NCI-H128 (cell line): Measurements from ENCODE around the gene GPR183.

Experiments
- DNase-seq: peaks from one replicate; lab custom pipeline; 2025; ENCODE audit not compliant: unreplicated experiment; lab: John Stamatoyannopoulos, UW

GPR183 gene, protein sequence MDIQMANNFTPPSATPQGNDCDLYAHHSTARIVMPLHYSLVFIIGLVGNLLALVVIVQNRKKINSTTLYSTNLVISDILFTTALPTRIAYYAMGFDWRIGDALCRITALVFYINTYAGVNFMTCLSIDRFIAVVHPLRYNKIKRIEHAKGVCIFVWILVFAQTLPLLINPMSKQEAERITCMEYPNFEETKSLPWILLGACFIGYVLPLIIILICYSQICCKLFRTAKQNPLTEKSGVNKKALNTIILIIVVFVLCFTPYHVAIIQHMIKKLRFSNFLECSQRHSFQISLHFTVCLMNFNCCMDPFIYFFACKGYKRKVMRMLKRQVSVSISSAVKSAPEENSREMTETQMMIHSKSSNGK

DNA sequence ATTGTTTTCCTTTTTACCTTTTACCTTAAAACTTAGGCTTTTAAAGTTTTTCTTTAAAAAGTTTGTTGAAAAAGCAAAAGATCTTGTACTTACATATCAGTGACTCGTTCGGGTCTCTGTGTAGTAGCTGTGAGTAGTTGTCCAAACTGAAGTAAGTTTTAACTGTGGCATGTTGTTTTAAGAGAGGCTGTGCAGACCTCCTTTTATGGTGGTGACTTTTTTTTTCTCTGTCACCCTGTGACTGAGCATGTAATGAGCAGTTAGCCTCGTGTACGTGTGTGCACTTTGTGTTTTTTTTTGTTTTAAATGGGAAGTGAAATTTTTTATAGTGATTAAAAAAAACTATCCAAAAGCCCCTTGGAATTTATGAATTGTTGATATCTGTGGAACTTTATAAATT, at the start of gene GPR183:
Gene GPR183 (minus strand): TSS at position 153 of the 400 bp plus-strand sequence. CDS start 11,254 bp downstream, outside the sequence.
- no peak for DNase-seq

DNA sequence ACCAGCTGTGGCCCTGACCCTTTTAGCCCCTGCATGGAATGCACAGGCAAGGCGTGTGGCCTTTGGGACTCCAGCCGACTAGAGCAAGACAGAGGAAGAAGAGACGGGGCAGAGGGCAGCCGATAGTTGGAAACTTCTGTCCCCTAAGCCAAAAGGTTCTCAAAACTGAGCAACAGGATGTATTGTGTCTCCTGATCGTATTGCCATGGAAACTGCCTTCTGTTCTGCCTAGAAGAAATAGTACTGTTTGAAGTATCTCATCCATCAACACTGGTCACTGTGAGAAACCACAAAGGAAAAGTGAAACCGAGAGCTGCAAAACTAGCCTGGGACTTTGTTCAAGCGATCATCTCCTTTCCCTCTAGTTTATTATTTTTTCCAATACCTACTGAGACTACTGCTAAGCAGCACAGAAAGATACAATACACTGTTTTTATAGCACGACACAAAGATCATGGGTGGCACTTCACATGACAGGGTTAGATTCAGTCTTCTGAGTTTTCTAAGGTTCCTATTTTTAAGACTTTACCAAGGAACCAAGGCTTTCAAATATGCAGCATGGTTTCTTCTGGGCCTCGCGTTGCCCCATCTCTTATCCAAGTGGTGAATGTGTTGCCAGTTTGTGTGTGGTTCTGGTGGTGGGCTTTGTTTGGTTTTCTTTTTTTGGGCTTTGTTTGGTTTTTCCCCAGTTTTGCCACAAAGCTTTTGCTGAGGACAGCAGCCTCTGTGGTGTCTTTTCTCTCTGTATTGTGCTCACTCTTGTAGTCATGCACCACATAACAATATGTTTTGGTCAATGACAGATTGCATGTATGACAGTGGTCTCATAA, 49.3 kb upstream of the GPR183 start:
- DNase-seq: no peak

DNA sequence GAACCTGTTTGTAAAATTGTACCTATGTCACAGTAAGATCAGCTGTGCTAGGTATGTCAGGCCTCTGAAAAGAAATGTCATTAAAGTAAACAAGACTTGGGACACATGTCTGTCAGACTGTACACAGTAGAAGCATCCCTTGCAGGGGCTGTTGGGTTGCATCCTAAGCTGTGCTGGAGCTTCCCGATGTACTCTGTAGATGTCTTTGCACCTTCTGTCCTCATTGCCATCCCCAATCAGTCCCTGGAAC, 48.7 kb upstream of the GPR183 start:
- DNase-seq: no peak

DNA sequence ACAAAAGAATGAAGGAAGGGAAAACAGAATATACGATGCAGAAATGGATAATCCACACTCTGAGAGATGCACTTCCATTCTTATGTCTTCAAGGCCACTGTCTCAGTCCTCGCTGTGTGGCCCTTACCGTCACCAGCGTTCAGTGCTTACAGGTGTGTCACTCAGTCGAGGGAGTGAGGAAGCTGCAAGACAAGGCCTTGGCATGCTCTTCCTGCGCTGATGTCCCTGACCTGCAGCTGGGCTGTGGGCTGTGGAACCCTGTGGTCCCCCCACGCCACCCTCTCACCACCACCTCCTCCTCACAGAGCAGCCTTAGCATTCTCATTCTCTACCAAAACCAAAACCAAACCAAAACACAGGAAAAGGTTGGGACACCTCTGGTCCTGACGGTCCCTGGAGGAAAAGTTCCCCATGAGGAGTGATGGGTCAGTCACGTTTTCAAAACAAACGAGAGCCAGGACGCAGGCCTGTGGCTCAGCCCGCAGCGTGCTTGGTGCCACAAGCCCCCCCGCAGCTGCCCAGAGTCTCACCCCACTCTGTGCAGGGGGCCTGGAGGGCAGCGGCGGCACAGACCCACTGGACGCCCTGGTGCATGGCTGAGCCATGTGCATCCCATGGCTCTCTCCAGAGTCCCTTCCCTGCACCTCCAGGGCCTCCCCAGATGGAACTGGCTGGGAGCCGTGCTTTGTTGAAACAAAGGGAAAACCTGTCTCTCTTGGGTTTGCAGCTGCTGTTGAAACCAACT, 48.2 kb upstream of the GPR183 start:
- DNase-seq: no peak

DNA sequence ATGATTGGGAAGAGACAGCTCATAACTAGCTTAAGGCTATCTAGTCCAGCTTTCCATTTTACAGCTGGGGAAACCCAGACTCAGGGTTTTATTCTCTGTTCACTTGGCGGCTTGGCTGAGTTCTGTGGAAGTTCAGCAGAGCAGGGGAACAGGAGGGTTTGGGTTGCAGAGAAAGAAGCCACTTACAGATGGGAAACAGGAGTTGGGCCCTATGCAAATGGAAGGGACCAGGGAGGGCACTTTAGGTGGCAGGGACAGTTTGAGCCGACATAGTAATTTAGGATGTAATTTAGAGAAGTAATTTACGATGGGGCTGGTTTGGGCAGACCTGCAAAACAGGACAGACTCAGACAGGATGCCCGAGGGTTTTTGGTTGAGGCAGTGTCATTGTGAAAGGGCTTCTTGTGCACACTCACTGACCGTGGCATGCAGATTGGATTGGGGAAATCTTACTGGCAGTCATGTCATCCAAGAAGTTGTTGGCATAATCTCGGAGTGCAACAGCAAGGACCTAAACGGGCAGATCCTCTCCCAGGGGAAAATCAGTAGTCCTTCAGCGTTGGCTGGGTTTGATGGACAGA, 47.3 kb upstream of the GPR183 start:
- no peak for DNase-seq

DNA sequence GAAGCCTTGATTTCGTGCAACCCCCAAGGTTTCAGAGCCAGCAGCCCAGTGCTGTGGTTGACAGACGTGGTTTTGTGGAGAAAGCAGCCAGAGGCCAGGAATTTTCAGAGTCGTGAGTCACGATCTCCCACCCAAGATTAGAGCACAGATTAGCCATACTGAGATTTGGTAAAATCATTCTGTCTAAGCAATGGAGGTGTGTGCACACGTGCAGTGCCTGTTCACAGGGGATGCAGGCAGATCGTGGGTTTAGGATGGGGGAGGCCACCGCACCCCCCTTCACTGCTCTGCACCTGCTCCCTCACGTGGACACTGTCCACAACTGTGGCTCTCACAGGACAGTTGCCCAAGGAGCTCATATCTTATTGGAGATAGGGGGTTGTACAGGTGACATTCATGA, 46.6 kb upstream of the GPR183 start:
- no peak for DNase-seq

DNA sequence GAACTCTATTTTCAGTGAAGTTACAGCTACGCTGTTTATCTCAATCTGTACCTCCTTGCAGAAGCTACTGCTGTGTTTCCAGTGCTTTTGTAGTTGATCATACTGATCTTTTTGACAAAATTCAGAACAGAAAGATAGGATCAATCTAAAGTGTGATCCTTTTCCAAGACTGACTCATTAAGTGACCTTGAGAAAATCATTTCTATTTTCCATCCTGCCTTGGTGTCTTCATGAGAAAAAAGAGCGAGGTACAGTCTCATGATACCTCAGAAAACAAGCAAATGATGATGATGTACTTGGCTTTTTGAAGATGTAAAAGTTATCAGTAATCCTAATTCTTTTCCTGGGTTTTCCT, 46.0 kb upstream of the GPR183 start:
- DNase-seq: no peak

DNA sequence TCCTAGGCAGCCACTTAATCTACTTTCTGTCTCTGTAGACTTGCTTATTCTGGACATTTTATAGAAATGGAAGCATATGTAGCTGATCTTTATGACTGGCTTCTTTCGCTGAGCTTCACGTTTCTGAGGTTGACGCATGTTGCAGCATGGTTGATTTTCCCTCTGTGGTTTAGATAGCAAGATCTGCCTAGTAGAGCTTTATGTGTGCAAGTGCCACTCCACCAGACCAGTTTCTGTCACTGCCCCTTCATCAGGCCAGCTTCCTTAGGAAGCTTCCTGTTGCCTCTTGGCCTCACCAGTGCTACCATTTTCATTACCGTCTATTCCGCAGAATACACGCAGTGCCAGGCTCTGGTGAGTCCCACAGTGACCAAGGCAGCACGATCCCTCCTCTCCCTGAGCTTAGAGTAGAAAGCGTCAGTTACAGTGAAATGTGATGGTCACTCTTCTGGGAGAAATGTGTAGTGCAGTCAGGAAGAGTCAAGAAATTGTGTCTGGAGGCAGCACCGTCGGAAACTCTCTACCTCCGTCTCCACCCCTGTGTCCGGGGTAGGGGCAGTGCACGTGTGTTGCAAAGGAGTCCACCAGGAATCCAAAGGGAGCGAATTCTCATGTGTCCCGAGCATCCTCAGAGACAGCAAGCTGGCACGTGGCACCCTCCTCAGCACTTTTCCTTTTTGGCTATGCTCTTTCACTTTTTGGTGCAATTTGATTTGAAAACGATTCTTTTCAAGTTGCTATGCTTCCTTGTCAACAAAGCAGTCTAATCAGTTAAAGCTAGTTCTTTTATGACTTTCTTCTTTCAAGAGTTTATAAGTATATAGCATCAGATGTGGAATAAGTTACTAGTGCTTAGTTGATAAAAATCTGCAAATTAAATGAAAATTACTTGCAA, 45.4 kb upstream of the GPR183 start:
- DNase-seq: no peak

DNA sequence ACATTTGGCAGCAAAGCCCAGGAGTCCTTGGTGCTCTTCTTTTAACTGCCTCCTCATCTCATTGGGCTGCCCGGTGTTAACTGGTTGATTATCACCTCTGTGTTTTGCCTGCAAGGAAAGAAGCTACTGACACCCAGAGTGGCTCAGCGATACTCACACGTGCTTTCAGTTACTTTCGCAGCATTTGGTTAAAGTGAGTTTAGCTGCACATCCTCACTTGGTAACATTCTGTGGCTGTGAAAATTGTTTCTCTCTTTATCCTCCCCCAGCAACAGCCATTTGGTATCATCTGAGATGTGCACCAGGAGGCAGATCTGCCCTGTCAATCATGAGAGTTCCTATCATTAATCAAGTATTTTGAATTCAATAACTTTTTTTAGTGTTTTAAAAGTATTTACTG, 44.6 kb upstream of the GPR183 start:
- no peak for DNase-seq

DNA sequence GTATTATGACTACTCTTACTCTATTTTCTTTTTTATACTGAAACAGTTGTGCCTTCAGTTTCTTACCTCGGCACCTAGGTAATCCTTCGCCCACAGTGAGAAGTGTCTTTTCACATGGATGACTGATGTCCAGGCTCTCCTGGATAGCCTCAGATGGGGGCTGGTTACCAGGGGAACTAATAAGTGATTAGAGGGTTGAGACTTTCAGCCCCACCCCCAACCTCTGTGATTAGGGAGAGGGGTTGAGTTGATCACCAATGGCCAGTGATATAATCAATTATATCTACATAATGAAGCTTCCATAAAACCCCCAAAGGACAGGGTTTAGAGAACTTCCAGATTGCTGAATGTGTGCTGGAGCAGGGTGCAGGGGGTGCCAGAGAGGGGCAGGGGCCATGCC, 43.0 kb upstream of the GPR183 start:
- DNase-seq: no peak

DNA sequence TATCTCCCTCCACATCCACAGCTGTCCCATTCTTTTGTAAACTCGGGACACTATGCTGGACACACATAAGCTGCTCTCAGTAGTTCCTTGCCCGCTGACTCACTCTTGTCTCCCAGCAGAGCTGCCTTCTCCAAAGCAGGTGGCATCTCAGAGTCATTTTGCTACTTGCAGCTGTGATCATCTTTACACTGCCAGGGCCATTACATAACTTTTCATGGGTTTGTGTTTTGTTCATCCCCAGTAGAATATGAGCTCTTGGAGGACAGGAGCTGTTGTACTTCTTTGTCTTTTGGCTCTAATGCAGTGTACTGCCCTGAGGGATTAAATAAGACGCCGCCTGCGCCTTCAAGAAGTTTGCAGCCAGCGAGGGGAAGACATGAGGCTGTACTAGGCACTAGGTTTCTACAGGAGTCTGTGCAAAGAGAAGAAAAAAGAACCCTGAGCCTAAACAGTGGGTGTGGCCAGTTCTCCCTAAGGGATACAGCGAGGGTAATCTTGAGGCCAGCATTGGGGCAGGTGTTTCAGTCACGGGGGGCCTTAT, 40.8 kb upstream of the GPR183 start:
- no peak for DNase-seq

DNA sequence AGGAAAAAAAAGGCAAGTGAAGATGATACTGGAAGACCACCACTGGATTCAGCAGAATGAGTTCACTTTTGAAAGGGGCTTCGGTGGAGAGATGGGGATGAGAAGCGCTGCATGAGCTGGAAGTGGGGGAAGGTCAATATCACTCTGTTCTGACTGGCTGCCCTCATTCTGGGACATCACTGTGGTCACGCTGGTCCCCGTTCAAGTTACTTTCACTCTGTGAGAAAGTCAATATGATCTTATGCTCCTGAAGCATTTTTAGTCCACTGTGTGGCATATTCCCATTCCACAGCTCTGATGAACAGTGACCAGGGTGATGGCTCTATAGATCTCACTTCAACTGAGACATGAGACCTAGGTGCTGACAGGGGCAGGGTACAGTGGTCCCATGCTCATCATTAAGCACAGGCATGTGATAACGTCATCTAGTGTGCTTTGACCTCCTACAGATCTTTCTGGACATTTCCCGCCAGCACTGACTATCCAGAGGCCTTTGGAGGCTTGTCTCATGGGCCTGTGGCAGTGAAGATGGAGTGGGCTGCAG, 40.2 kb upstream of the GPR183 start:
- no peak for DNase-seq

DNA sequence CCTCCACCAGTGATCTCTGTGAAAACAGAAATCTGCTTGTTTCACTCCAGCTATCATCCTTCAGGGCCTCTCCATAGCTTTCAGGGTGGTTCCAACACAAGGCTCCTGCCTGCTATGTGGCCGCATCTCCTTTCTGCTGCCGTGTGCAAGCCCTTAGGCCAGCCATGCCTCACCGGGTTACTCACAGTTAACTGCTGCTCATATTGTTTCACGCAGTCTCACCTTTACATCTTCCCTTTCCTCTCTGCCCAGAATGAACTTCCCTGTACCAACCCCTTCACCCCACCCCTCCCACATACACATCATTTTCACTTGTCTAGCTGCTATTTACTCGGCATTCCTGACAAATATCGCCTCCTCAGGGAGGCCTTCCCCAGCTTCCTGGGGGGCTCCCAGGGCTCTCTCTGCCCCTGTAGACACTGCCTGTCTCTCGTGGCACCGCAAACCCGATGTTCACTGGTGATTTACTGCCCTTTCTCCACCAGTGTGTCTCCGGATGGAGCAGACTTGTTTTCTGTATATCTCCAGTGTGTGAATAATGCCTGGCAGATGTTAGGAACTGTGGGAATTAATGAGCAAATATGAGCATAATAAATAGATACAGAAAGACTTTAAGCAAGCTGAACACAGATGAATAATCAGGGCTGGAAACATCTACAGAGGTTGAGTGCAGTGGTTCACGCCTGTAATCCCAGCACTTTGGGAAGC, 39.3 kb upstream of the GPR183 start:
- no peak for DNase-seq

DNA sequence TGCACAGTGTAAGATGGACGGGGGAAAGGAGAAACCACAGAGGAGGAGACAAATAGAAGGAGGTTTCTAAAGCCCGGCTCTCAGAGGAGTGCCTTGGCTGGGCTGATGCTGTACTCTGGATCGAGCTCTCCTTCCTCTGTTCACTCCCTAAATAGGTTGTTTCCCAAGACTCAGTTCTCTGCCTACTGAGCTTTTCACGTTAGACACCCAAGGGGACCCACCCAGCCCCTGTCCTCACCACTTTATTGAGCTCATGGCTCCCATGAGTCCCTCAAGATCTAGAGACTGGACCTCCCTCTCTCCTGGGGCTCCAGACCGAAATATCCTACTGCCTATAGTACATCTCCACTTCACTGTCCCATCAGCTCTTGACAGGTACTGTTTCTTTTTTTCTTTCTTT, 38.1 kb upstream of the GPR183 start:
- DNase-seq: no peak

DNA sequence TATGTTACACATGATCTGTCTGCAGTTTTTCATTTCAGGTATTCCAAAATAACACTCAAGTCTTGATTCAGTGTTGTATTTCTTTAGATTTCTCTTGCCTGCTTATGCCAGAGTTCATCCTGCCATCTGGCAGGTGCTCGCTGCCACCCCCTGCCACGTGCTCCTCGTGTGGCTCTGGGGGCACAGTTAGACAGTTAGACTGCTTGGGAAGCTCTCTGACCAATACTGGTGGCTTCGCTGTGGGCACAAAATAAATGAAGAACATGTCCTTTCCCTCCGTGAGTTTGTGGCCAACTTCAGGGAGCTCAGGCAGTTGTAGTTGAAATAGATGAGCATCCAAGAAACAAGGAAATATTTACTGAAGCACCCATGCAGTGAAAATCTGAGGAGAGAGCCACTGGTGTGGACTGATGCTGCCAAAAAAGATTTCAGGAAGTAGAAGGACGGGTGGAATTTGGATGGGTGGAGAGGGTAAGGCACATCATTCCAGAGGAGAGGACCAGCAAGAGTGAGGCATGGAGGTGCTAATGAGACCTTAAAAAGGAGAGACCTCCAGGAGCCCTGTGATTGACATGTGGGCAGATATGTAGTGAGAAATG, 37.5 kb upstream of the GPR183 start:
- no peak for DNase-seq

DNA sequence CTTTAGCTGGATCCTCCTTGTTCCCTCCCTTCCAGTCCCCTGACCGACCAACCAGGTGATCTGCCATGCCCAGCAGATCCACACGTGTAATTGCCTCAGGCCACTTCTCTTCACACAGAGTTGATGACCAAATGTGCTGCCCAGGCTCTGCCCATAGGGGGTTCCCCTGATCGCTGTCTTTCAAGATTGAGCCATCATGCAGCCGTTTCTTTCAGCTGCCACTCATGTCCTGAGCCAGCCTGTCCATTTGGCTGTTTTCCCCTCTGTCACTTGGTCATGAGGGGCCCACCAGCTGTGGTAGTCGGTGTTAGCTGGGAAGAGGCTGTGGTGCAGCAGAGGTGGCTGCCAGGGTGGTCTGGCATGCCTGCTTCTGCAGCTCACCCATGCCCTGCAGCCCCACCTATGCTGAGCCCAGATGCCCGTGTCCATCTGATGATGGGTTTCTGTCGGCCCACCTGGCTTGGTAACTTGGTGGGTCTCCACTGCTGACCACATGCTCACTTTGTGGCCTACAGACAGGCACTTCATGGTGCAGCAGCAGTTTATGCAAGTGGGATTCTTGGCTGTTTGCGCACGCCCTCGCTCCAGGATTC, 35.6 kb upstream of the GPR183 start:
- no peak for DNase-seq

DNA sequence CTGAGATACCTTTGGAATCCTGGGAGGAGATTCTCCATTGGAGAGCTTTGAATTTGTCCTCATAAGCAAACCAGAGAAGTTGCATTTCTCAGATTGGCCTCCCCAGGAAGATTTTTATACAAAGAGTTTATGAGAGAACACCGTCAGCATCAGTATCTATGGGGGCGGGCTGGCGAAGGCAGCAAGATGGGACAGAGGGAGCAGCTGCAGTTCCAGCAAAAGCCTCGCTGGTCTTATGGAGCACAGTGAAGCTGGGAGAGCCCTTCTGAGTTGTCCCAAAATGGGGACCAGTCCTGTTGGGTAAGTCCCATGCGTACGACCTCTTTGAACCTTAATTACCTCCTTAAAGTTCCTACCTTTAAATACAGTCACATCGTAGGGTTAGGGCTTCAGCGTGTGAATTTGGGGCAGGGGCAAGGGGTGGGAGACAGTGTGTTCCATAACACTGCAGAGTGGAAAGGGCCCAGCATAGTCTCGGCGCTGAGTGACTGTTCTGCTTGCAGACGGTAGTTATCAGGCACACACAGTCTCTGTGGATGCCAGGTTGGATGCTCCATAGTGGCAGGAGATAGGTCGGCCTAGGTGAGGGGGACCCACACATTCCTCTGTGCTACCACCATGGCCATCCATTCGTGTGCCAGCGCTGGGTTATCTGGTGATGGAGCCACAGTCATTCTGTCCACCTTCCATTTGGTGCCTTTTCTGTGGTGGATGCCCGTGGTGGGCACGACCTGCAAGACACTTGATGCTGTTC, 34.9 kb upstream of the GPR183 start:
- no peak for DNase-seq

DNA sequence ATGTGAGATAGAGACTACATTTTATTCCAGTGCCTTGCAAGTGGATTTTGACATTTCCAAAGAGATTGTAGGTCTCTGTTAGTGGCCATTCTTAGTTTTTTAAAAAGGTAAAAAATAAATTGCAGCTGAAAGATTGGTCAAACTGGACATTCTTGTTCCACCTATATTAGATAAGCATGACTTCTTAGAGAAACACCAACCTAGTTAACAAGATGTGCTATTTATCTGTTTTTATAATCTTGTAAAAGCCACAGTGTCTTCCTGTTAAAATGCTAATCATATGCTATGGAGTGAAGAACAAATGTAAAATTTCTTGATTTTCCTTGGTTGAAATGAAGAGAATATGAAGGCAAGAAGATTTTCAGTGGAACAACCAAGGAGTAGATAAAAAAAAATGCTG, 33.4 kb upstream of the GPR183 start:
- DNase-seq: no peak
